GM23338 (cell line): Measurements from ENCODE around the gene NAT8L. TPM values are rescaled to one million over a fixed set of nuclear protein-coding genes. Genes with fewer than 3 reads are reported as not detected.

ENCODE experiments used
- ATAC-seq: fragments of 200-7000 bp; cut with Tn5 transposase; 3 replicates; pipeline ENCODE4 v1.9.1; 2020
- DNase-seq: peaks from one replicate; pipeline ENCODE4 v3.0.0-alpha.2; 2015; ENCODE audit warnings: low spot score
- H2AFZ ChIP-seq: fragments of 200-600 bp; sonication (generic); 2 replicates; pipeline ENCODE4 v1.8.0; 2016; ENCODE audit warnings: antibody characterized with exemption, mild to moderate bottlenecking, moderate library complexity
- H3F3A ChIP-seq: fragments of 200-600 bp; sonication (generic); replicated peaks from 2 replicates; pipeline ENCODE4 v1.8.0; 2017; ENCODE audit warnings: antibody characterized with exemption, mixed run types, low read depth
- H3K27ac ChIP-seq: fragments of 200-600 bp; sonication (generic); 2 replicates; pipeline ENCODE4 v1.6.1; 2016; ENCODE audit warnings: low read depth
- H3K27me3 ChIP-seq: fragments of 200-600 bp; sonication (generic); 2 replicates; pipeline ENCODE4 v1.8.0; 2016; ENCODE audit warnings: mild to moderate bottlenecking, mixed run types, moderate library complexity; ENCODE audit not compliant: insufficient read depth
- H3K36me3 ChIP-seq: fragments of 200-600 bp; sonication (generic); 2 replicates; pipeline ENCODE4 v1.8.0; 2016; ENCODE audit warnings: mild to moderate bottlenecking; ENCODE audit not compliant: insufficient read depth
- H3K4me1 ChIP-seq: fragments of 200-600 bp; sonication (generic); 2 replicates; pipeline ENCODE4 v1.8.0; 2016; ENCODE audit warnings: mild to moderate bottlenecking, moderate library complexity; ENCODE audit not compliant: insufficient read depth
- H3K4me2 ChIP-seq: fragments of 200-600 bp; sonication (generic); 2 replicates; pipeline ENCODE4 v1.7.1; 2017; ENCODE audit warnings: mixed run types
- H3K4me3 ChIP-seq: fragments of 200-600 bp; sonication (generic); 2 replicates; pipeline ENCODE4 v1.6.1; 2016; ENCODE audit warnings: mixed run types
- H3K79me2 ChIP-seq: fragments of 200-600 bp; sonication (generic); replicated peaks from 2 replicates; pipeline ENCODE4 v1.8.0; 2017; ENCODE audit warnings: mild to moderate bottlenecking; ENCODE audit not compliant: insufficient read depth
- H3K9me2 ChIP-seq: fragments of 200-600 bp; sonication (generic); 2 replicates; pipeline ENCODE4 v1.8.0; 2017; ENCODE audit not compliant: insufficient read depth
- H4K20me1 ChIP-seq: fragments of 200-600 bp; sonication (generic); replicated peaks from 2 replicates; pipeline ENCODE4 v1.8.0; 2017; ENCODE audit warnings: mild to moderate bottlenecking; ENCODE audit not compliant: insufficient read depth
- H3K27ac Mint-ChIP-seq: 2 replicates; pipeline ENCODE4 v1.8.0; 2020; ENCODE audit warnings: inconsistent platforms, mild to moderate bottlenecking, moderate library complexity, mixed read lengths
- H3K27me3 Mint-ChIP-seq: 3 replicates; pipeline ENCODE4 v1.8.0; 2022; ENCODE audit warnings: low read depth, mild to moderate bottlenecking, moderate library complexity, mixed read lengths, inconsistent platforms; ENCODE audit not compliant: insufficient read depth, poor library complexity
- H3K36me3 Mint-ChIP-seq: 3 replicates; pipeline ENCODE4 v1.8.0; 2021; ENCODE audit warnings: low read depth, mild to moderate bottlenecking, inconsistent platforms, moderate library complexity, mixed read lengths
- H3K4me1 Mint-ChIP-seq: 3 replicates; pipeline ENCODE4 v1.8.0; 2020; ENCODE audit warnings: mild to moderate bottlenecking, inconsistent platforms, mixed read lengths
- H3K4me3 Mint-ChIP-seq: 3 replicates; pipeline ENCODE4 v1.8.0; 2021; ENCODE audit warnings: moderate library complexity, mild to moderate bottlenecking, inconsistent platforms, mixed read lengths
- H3K9me3 Mint-ChIP-seq: 3 replicates; pipeline ENCODE4 v1.8.0; 2020; ENCODE audit warnings: moderate library complexity, mild to moderate bottlenecking, inconsistent platforms, mixed read lengths
- CREB1 ChIP-seq: fragments of 250-450 bp; sonication (Bioruptor Pico); IDR thresholded peaks from 2 replicates; pipeline ENCODE4 v1.5.0; 2020; ENCODE audit warnings: low read depth, mild to moderate bottlenecking, moderate library complexity
- EZH2 ChIP-seq: fragments of 200-600 bp; sonication (generic); IDR thresholded peaks from one replicate; pipeline ENCODE4 v1.8.0; 2017; ENCODE audit warnings: antibody characterized with exemption, mild to moderate bottlenecking, low read depth; ENCODE audit not compliant: unreplicated experiment
- EZH2phosphoT487 ChIP-seq: fragments of 200-600 bp; sonication (generic); IDR thresholded peaks from one replicate; pipeline ENCODE4 v1.8.1; 2018; ENCODE audit warnings: antibody characterized with exemption; ENCODE audit not compliant: unreplicated experiment
- JUNB ChIP-seq: IDR thresholded peaks from one replicate; pipeline ENCODE4 v1.6.1; 2016; ENCODE audit warnings: antibody characterized with exemption; ENCODE audit not compliant: unreplicated experiment
- NANOG ChIP-seq: IDR thresholded peaks from 2 replicates; pipeline ENCODE4 v1.6.1; 2016; ENCODE audit warnings: antibody characterized with exemption, borderline replicate concordance
- POLR2AphosphoS5 ChIP-seq: IDR thresholded peaks from 2 replicates; pipeline ENCODE4 v1.6.1; 2016; ENCODE audit warnings: antibody characterized with exemption, low read depth
- STAT1 ChIP-seq: IDR thresholded peaks from one replicate; pipeline ENCODE4 v1.6.1; 2016; ENCODE audit warnings: antibody characterized with exemption; ENCODE audit not compliant: unreplicated experiment
- ZNF114 ChIP-seq: fragments of 250-450 bp; sonication (Bioruptor Pico); IDR thresholded peaks from 2 replicates; pipeline ENCODE4 v1.5.0; 2020; ENCODE audit warnings: mild to moderate bottlenecking, moderate library complexity
- ZNF331 ChIP-seq: fragments of 250-450 bp; sonication (Bioruptor Pico); IDR thresholded peaks from 2 replicates; pipeline ENCODE4 v1.5.0; 2020; ENCODE audit warnings: low read depth, mild to moderate bottlenecking, moderate library complexity
- polyA plus RNA-seq: library from polyadenylated mRNA; unstranded; fragments of >200 nt; fragmentation: Nextera tagmentation; extraction: Ambion mirVana; gene quantifications from 2 replicates; pipeline ENCODE4 v1.2.1, GENCODE V29; 2016
- total RNA-seq: library from RNA; depleted of rRNA; stranded (reverse); fragments of >200 nt; shearing (Covaris generic); gene quantifications from 2 replicates; pipeline ENCODE4 v1.2.3, GENCODE V29; 2014
- TF ChIP-seq, protein P1 (sequence below): IDR thresholded peaks from one replicate; pipeline ENCODE4 v1.6.1; 2018; ENCODE audit warnings: antibody characterized with exemption; ENCODE audit not compliant: unreplicated experiment
- TF ChIP-seq, protein P2 (sequence below): IDR thresholded peaks from 2 replicates; pipeline ENCODE4 v1.6.1; 2016; ENCODE audit warnings: antibody characterized with exemption
- TF ChIP-seq, protein P3 (sequence below): fragments of 250-450 bp; sonication (Bioruptor Pico); IDR thresholded peaks from 2 replicates; pipeline ENCODE4 v1.5.0; 2020; ENCODE audit warnings: mild to moderate bottlenecking, moderate library complexity
- TF ChIP-seq, protein P4 (sequence below), 2 experiments: fragments of 200-600 bp in 1 of 2; sonication (generic) in 1 of 2; conservative IDR thresholded peaks; 2 replicates each; pipeline versions ENCODE4 v1.5.1 to v1.6.1; 2016 to 2017; ENCODE audit warnings: antibody characterized with exemption in 2 of 2, low read depth in 2 of 2, mild to moderate bottlenecking in 2 of 2, moderate library complexity in 1 of 2

The NAT8L gene
- total and polyA plus RNA-seq, 2 experiments from 2014 or later: 1.6 to 9.7 TPM

DNA sequence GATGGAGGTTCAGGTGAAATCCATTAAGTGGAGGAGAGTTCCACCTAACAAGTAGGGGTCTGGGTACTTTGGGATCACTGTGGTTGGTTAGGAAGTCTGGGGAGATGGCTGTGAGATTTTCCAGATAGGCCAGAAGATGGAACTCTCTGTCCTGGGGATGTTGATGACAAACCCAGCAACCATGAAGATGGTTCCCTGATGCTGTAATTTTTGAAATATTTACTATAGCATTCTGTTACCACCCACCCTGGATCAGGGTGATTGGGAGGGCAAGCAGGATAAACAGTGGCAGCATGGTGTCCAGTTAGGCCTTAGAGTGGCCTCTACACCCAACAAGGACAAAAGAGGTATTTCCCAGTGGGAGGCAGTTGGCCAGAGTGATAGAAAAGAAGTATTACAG, 34.4 kb upstream of the NAT8L start:
- DNase-seq: no peak
- H3K4me2 ChIP-seq: no peak overlapping the region

More for the DNA sequence above, 34.4 kb upstream of the NAT8L start:
- Histone ChIP-seq H4K20me1 (no peaks in the 10 kb centered on the region), H2AFZ (no peak overlapping the region), H3K27ac (no peak overlapping the region), H3K27me3 (no peaks in the 10 kb centered on the region), H3K9me2 (no peaks in the 10 kb centered on the region), H3K4me3 (no peak overlapping the region), H3F3A (no peaks in the 10 kb centered on the region), H3K4me1 (no peaks in the 10 kb centered on the region), H3K79me2 (no peaks in the 10 kb centered on the region), H3K36me3 (no peaks in the 10 kb centered on the region)
- Mint-ChIP-seq H3K27me3 (peaks cover 22% of the 10 kb centered on the region), H3K36me3 (peaks cover 3% of the 10 kb centered on the region; the same call in 1 of the 3 replicates), H3K4me1 (peaks cover 11% of the 10 kb centered on the region; the same call in 2 of the 3 replicates), H3K27ac (no peak overlapping the region), H3K9me3 (peaks cover 17% of the 10 kb centered on the region), H3K4me3 (no peak overlapping the region)
- ATAC-seq: no peak
- TF ChIP-seq EZH2: no peak
- TF ChIP-seq, protein P1, sequence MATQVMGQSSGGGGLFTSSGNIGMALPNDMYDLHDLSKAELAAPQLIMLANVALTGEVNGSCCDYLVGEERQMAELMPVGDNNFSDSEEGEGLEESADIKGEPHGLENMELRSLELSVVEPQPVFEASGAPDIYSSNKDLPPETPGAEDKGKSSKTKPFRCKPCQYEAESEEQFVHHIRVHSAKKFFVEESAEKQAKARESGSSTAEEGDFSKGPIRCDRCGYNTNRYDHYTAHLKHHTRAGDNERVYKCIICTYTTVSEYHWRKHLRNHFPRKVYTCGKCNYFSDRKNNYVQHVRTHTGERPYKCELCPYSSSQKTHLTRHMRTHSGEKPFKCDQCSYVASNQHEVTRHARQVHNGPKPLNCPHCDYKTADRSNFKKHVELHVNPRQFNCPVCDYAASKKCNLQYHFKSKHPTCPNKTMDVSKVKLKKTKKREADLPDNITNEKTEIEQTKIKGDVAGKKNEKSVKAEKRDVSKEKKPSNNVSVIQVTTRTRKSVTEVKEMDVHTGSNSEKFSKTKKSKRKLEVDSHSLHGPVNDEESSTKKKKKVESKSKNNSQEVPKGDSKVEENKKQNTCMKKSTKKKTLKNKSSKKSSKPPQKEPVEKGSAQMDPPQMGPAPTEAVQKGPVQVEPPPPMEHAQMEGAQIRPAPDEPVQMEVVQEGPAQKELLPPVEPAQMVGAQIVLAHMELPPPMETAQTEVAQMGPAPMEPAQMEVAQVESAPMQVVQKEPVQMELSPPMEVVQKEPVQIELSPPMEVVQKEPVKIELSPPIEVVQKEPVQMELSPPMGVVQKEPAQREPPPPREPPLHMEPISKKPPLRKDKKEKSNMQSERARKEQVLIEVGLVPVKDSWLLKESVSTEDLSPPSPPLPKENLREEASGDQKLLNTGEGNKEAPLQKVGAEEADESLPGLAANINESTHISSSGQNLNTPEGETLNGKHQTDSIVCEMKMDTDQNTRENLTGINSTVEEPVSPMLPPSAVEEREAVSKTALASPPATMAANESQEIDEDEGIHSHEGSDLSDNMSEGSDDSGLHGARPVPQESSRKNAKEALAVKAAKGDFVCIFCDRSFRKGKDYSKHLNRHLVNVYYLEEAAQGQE: no peak
- no peak for TF ChIP-seq JUNB
- TF ChIP-seq POLR2AphosphoS5: no peak
- TF ChIP-seq EZH2phosphoT487: no peak
- TF ChIP-seq STAT1: no peak
- no peak for TF ChIP-seq NANOG
- no peak for TF ChIP-seq ZNF114 (CRISPR knock-in tag)
- TF ChIP-seq CREB1: no peak
- TF ChIP-seq, protein P2, sequence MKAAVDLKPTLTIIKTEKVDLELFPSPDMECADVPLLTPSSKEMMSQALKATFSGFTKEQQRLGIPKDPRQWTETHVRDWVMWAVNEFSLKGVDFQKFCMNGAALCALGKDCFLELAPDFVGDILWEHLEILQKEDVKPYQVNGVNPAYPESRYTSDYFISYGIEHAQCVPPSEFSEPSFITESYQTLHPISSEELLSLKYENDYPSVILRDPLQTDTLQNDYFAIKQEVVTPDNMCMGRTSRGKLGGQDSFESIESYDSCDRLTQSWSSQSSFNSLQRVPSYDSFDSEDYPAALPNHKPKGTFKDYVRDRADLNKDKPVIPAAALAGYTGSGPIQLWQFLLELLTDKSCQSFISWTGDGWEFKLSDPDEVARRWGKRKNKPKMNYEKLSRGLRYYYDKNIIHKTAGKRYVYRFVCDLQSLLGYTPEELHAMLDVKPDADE: no peak
- TF ChIP-seq, protein P3, sequence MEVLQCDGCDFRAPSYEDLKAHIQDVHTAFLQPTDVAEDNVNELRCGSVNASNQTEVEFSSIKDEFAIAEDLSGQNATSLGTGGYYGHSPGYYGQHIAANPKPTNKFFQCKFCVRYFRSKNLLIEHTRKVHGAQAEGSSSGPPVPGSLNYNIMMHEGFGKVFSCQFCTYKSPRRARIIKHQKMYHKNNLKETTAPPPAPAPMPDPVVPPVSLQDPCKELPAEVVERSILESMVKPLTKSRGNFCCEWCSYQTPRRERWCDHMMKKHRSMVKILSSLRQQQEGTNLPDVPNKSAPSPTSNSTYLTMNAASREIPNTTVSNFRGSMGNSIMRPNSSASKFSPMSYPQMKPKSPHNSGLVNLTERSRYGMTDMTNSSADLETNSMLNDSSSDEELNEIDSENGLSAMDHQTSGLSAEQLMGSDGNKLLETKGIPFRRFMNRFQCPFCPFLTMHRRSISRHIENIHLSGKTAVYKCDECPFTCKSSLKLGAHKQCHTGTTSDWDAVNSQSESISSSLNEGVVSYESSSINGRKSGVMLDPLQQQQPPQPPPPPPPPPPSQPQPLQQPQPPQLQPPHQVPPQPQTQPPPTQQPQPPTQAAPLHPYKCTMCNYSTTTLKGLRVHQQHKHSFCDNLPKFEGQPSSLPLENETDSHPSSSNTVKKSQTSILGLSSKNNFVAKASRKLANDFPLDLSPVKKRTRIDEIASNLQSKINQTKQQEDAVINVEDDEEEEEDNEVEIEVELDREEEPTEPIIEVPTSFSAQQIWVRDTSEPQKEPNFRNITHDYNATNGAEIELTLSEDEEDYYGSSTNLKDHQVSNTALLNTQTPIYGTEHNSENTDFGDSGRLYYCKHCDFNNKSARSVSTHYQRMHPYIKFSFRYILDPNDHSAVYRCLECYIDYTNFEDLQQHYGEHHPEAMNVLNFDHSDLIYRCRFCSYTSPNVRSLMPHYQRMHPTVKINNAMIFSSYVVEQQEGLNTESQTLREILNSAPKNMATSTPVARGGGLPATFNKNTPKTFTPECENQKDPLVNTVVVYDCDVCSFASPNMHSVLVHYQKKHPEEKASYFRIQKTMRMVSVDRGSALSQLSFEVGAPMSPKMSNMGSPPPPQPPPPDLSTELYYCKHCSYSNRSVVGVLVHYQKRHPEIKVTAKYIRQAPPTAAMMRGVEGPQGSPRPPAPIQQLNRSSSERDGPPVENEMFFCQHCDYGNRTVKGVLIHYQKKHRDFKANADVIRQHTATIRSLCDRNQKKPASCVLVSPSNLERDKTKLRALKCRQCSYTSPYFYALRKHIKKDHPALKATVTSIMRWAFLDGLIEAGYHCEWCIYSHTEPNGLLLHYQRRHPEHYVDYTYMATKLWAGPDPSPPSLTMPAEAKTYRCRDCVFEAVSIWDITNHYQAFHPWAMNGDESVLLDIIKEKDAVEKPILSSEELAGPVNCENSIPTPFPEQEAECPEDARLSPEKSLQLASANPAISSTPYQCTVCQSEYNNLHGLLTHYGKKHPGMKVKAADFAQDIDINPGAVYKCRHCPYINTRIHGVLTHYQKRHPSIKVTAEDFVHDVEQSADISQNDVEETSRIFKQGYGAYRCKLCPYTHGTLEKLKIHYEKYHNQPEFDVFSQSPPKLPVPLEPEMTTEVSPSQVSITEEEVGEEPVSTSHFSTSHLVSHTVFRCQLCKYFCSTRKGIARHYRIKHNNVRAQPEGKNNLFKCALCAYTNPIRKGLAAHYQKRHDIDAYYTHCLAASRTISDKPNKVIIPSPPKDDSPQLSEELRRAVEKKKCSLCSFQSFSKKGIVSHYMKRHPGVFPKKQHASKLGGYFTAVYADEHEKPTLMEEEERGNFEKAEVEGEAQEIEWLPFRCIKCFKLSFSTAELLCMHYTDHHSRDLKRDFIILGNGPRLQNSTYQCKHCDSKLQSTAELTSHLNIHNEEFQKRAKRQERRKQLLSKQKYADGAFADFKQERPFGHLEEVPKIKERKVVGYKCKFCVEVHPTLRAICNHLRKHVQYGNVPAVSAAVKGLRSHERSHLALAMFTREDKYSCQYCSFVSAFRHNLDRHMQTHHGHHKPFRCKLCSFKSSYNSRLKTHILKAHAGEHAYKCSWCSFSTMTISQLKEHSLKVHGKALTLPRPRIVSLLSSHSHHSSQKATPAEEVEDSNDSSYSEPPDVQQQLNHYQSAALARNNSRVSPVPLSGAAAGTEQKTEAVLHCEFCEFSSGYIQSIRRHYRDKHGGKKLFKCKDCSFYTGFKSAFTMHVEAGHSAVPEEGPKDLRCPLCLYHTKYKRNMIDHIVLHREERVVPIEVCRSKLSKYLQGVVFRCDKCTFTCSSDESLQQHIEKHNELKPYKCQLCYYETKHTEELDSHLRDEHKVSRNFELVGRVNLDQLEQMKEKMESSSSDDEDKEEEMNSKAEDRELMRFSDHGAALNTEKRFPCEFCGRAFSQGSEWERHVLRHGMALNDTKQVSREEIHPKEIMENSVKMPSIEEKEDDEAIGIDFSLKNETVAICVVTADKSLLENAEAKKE: no peak
- TF ChIP-seq ZNF331 (CRISPR knock-in tag): no peak
- TF ChIP-seq, protein P4, sequence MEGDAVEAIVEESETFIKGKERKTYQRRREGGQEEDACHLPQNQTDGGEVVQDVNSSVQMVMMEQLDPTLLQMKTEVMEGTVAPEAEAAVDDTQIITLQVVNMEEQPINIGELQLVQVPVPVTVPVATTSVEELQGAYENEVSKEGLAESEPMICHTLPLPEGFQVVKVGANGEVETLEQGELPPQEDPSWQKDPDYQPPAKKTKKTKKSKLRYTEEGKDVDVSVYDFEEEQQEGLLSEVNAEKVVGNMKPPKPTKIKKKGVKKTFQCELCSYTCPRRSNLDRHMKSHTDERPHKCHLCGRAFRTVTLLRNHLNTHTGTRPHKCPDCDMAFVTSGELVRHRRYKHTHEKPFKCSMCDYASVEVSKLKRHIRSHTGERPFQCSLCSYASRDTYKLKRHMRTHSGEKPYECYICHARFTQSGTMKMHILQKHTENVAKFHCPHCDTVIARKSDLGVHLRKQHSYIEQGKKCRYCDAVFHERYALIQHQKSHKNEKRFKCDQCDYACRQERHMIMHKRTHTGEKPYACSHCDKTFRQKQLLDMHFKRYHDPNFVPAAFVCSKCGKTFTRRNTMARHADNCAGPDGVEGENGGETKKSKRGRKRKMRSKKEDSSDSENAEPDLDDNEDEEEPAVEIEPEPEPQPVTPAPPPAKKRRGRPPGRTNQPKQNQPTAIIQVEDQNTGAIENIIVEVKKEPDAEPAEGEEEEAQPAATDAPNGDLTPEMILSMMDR (conservative IDR thresholded peaks at IDR 0.05; ENCODE audit: low read depth in 2 of 2): no peak
